ENCODE results near the gene ZNF410. TPM values are rescaled to one million over a fixed set of nuclear protein-coding genes. Genes with fewer than 3 reads are reported as not detected.
A peak's percentile ranks its signal among the peaks of the same experiment; 100 is the strongest.

Gene ZNF410
- polyA plus RNA-seq, 1 donor from 2014 or later, result 73.7 TPM

DNA sequence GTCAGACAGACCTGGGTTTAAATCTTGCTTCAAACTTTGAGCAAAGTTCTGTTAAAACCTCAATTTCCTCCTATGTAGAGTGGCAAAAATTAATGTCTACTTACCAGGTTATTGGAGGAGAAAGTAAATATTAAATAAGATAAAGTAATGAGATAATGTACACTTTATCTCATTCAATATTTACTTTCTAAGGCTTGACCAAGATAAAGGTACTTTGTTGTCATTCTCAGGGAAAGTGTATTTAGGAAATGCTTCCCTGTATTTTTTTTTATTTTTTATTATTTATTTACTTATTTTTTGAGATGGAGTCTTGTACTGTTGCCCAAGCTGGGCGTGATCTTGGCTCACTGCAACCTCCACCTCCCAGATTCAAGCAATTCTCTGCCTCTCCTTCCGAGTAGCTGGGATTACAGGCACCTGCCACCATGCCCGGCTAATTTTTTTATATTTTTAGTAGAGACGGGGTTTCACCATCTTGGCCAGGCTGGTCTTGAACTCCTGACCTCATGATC is 58.6 kb downstream of the ZNF410 start:
- H3K36me3 ChIP-seq (ENCODE audit: insufficient read depth, low read length), result no peaks in the 10 kb centered on the region
- no peak overlapping the region for H3K9ac ChIP-seq (ENCODE audit: low read length)
- no peak overlapping the region for H3K4me2 ChIP-seq (ENCODE audit: low read length)
- no peaks in the 10 kb centered on the region for H3K9me2 ChIP-seq (ENCODE audit: insufficient read depth, low read length)
- no peaks in the 10 kb centered on the region for H3F3A ChIP-seq (ENCODE audit: insufficient read depth, low read length, poor library complexity, severe bottlenecking)
- TF ChIP-seq TAF1 (IDR thresholded peaks at IDR 0.05; ENCODE audit: low read depth) (no peak), RAD21 (conservative IDR thresholded peaks at IDR 0.05) (no peak), MXI1 (conservative IDR thresholded peaks at IDR 0.05; ENCODE audit: poor library complexity, severe bottlenecking) (no peak), SMC3 (conservative IDR thresholded peaks at IDR 0.05; ENCODE audit: poor library complexity) (no peak), EP300 (conservative IDR thresholded peaks at IDR 0.05; ENCODE audit: poor library complexity, severe bottlenecking) (no peak), EZH2 (IDR thresholded peaks at IDR 0.05; ENCODE audit: borderline replicate concordance, insufficient read depth, low read length, poor library complexity, severe bottlenecking) (no peak), POLR2AphosphoS5 (IDR thresholded peaks at IDR 0.05) (no peak)
- TF ChIP-seq, protein P1, sequence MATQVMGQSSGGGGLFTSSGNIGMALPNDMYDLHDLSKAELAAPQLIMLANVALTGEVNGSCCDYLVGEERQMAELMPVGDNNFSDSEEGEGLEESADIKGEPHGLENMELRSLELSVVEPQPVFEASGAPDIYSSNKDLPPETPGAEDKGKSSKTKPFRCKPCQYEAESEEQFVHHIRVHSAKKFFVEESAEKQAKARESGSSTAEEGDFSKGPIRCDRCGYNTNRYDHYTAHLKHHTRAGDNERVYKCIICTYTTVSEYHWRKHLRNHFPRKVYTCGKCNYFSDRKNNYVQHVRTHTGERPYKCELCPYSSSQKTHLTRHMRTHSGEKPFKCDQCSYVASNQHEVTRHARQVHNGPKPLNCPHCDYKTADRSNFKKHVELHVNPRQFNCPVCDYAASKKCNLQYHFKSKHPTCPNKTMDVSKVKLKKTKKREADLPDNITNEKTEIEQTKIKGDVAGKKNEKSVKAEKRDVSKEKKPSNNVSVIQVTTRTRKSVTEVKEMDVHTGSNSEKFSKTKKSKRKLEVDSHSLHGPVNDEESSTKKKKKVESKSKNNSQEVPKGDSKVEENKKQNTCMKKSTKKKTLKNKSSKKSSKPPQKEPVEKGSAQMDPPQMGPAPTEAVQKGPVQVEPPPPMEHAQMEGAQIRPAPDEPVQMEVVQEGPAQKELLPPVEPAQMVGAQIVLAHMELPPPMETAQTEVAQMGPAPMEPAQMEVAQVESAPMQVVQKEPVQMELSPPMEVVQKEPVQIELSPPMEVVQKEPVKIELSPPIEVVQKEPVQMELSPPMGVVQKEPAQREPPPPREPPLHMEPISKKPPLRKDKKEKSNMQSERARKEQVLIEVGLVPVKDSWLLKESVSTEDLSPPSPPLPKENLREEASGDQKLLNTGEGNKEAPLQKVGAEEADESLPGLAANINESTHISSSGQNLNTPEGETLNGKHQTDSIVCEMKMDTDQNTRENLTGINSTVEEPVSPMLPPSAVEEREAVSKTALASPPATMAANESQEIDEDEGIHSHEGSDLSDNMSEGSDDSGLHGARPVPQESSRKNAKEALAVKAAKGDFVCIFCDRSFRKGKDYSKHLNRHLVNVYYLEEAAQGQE (IDR thresholded peaks at IDR 0.05; ENCODE audit: borderline replicate concordance), result no peak
- TF ChIP-seq, protein P2, sequence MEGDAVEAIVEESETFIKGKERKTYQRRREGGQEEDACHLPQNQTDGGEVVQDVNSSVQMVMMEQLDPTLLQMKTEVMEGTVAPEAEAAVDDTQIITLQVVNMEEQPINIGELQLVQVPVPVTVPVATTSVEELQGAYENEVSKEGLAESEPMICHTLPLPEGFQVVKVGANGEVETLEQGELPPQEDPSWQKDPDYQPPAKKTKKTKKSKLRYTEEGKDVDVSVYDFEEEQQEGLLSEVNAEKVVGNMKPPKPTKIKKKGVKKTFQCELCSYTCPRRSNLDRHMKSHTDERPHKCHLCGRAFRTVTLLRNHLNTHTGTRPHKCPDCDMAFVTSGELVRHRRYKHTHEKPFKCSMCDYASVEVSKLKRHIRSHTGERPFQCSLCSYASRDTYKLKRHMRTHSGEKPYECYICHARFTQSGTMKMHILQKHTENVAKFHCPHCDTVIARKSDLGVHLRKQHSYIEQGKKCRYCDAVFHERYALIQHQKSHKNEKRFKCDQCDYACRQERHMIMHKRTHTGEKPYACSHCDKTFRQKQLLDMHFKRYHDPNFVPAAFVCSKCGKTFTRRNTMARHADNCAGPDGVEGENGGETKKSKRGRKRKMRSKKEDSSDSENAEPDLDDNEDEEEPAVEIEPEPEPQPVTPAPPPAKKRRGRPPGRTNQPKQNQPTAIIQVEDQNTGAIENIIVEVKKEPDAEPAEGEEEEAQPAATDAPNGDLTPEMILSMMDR (IDR thresholded peaks at IDR 0.05; ENCODE audit: poor library complexity, severe bottlenecking), result no peak
- no peaks in the 10 kb centered on the region for H4K20me1 ChIP-seq (ENCODE audit: insufficient read depth)
- H3K27me3 ChIP-seq (ENCODE audit: insufficient read depth, low read depth, low read length), result no peaks in the 10 kb centered on the region
- no peak overlapping the region for H3K27ac ChIP-seq (ENCODE audit: low read length)
- no peak overlapping the region for H3K4me3 ChIP-seq (ENCODE audit: low read length)
- no peak overlapping the region for H2AFZ ChIP-seq (ENCODE audit: low read depth, low read length)
- no peaks in the 10 kb centered on the region for H3K79me2 ChIP-seq (replicated peaks; ENCODE audit: insufficient read depth, low read length)
- no peaks in the 10 kb centered on the region for H3K9me3 ChIP-seq (ENCODE audit: low read length)

DNA sequence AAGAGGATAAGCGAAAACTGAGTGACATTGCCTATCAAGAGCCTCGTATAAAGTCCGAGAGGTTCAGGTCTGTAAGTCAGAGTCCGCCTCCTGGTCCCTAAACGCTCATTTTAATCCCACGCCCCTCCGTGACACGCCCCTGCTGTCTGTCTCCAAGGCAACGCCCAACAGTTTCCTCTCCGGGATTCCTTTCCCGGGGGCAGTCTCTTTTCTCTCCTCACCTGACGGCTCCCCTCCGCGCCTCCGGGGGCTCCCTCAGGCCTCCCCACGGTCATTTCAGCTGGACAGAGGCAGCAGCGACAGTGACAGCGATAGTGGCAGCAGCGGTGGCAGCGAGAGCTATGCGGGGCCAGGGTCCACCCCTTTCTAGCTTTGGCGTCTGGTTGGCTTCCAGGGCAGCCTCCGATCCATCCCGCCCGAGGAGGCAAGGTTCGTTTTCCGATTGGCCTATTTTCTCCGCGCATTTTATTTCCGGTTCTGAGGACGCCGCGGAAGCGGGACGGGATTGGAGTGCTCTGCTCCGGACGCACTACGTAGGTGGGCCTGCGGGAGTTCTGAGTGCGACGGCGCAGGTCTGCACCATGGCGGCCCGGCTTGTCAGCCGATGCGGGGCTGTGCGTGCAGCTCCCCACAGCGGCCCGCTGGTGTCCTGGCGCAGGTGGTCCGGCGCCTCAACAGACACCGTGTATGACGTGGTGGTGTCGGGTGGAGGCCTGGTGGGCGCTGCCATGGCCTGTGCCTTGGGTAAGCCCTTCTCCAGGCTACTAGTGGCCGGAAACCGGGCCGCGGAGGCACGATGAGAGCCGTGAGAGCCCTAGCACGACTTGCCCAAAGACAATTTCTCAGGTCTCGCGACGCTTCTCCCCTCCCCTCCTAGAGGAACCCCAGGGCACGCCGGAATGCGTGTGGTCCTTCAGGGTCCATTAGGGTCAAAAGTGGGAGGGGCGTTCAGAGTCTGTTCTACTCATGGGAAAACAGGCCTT is 63.4 kb downstream of the ZNF410 start, which contains the start of the genes COQ6 and FAM161B:
Gene COQ6, plus strand, starts transcription at position 551 of the 983 bp plus-strand sequence. Its CDS starts 31 bp downstream, at position 582.
Gene FAM161B, minus strand, starts transcription at position 343 of the 983 bp plus-strand sequence. Its CDS starts 68 bp downstream, at position 275.
- Histone ChIP-seq H3K27me3 (ENCODE audit: insufficient read depth, low read depth, low read length) (no peaks in the 10 kb centered on the region), H3F3A (ENCODE audit: insufficient read depth, low read length, poor library complexity, severe bottlenecking) (no peaks in the 10 kb centered on the region), H3K9me2 (ENCODE audit: insufficient read depth, low read length) (no peaks in the 10 kb centered on the region), H3K9ac (ENCODE audit: low read length) (peak within 1 kb of the TSS; percentile 89), H2AFZ (ENCODE audit: low read depth, low read length) (peak within 1 kb of the TSS; percentile 78), H3K27ac (ENCODE audit: low read length) (peak within 1 kb of the TSS; percentile 92), H3K4me3 (ENCODE audit: low read length) (peak within 1 kb of the TSS; percentile 89), H3K9me3 (ENCODE audit: low read length) (no peaks in the 10 kb centered on the region), H3K79me2 (replicated peaks; ENCODE audit: insufficient read depth, low read length) (peaks cover 9% of the 10 kb centered on the region), H3K36me3 (ENCODE audit: insufficient read depth, low read length) (no peaks in the 10 kb centered on the region), H4K20me1 (ENCODE audit: insufficient read depth) (no peaks in the 10 kb centered on the region), H3K4me2 (ENCODE audit: low read length) (peak within 1 kb of the TSS; percentile 97)
- TF ChIP-seq EP300 (conservative IDR thresholded peaks at IDR 0.05; ENCODE audit: poor library complexity, severe bottlenecking) (peak; percentile 60), POLR2AphosphoS5 (IDR thresholded peaks at IDR 0.05) (peak; percentile 98), RAD21 (conservative IDR thresholded peaks at IDR 0.05) (peak; percentile 72), SMC3 (conservative IDR thresholded peaks at IDR 0.05; ENCODE audit: poor library complexity) (peak; percentile 64), MXI1 (conservative IDR thresholded peaks at IDR 0.05; ENCODE audit: poor library complexity, severe bottlenecking) (peak; percentile 91), TAF1 (IDR thresholded peaks at IDR 0.05; ENCODE audit: low read depth) (peak; percentile 78), EZH2 (IDR thresholded peaks at IDR 0.05; ENCODE audit: borderline replicate concordance, insufficient read depth, low read length, poor library complexity, severe bottlenecking) (no peak)
- TF ChIP-seq, protein P2 (IDR thresholded peaks at IDR 0.05; ENCODE audit: poor library complexity, severe bottlenecking), result peak; percentile 73
- TF ChIP-seq, protein P1 (IDR thresholded peaks at IDR 0.05; ENCODE audit: borderline replicate concordance), result peak; percentile 80

Measured in neural cell (in vitro differentiated cells).